ENCODE measurements around the gene CNTNAP2. TPM values are rescaled to one million over a fixed set of nuclear protein-coding genes. Genes with fewer than 3 reads are reported as not detected.

Gene CNTNAP2
- total and polyA plus RNA-seq, 8 donors, result 0.09 to 1.1 (median 0.38) TPM

- Histone ChIP-seq H3K4me1 (no peaks in the 10 kb centered on the region), H3K4me3 (no peak overlapping the region), H3K9me3 (no peaks in the 10 kb centered on the region), H3K27ac (no peak overlapping the region), H3K27me3 (no peaks in the 10 kb centered on the region), H3K36me3 (no peaks in the 10 kb centered on the region)
- ATAC-seq, result no peak
- no peak for FAIRE-seq
- intact Hi-C loops (cut with DNase I), result no loop called here
- DNase-seq, result no peak
- TF ChIP-seq, protein P1, sequence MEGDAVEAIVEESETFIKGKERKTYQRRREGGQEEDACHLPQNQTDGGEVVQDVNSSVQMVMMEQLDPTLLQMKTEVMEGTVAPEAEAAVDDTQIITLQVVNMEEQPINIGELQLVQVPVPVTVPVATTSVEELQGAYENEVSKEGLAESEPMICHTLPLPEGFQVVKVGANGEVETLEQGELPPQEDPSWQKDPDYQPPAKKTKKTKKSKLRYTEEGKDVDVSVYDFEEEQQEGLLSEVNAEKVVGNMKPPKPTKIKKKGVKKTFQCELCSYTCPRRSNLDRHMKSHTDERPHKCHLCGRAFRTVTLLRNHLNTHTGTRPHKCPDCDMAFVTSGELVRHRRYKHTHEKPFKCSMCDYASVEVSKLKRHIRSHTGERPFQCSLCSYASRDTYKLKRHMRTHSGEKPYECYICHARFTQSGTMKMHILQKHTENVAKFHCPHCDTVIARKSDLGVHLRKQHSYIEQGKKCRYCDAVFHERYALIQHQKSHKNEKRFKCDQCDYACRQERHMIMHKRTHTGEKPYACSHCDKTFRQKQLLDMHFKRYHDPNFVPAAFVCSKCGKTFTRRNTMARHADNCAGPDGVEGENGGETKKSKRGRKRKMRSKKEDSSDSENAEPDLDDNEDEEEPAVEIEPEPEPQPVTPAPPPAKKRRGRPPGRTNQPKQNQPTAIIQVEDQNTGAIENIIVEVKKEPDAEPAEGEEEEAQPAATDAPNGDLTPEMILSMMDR (IDR thresholded peaks at IDR 0.05), result no peak
Observed at GRCh38 chr7:147282204-147282603, 1165.6 kb downstream of the CNTNAP2 start.

DNA sequence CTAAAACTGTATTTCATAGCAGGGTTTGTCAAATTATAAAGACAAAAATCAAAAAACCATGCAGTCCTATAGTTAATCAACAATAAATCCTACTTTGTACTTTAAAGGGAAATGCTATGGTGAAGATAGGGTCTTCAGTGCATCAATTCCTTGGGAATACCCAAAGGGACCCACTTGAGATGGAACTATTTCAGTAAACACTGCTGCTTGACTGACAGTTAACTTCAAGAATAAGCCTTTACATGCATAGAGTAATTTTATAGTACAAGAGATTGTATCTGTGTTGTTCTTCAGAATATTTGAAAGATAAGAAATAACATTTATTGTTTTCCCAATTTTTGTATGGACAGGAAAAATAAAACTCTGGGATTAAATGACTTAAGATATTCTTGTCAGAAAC lies 1179.6 kb downstream of the CNTNAP2 start:
- FAIRE-seq (no peak), DNase-seq (no peak), ATAC-seq (no peak)
- H3K4me3 ChIP-seq, result no peak overlapping the region
- TF ChIP-seq, protein P1 (IDR thresholded peaks at IDR 0.05), result no peak
- no peaks in the 10 kb centered on the region for H3K36me3 ChIP-seq
- intact Hi-C loops (cut with DNase I), result no loop called here
- no peak overlapping the region for H3K27ac ChIP-seq
- H3K4me1 ChIP-seq, result no peaks in the 10 kb centered on the region
- H3K9me3 ChIP-seq, result no peaks in the 10 kb centered on the region
- no peaks in the 10 kb centered on the region for H3K27me3 ChIP-seq

DNA sequence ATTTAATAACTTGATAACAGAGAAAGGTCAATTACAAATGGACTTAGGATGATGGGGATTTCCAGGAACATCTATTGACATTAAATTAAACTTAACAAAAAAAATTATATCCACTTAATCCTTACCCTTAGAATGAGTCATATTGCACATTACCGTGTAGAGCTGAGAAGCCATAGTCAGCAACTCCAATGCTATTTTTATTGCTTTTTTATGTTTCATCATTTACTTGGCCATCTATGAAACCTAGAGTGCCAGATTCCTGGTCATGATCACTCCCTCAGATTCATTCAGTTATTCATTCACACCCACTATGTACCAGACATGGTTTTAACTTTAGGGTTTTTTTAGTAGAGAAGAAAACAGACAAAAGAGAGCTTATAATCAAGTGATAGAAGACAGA lies 1180.4 kb downstream of the CNTNAP2 start:
- 80 to 81% methylated on average over 1 of the region's 1 CpG for WGBS, 2 donors
- Histone ChIP-seq H3K4me3 (no peak overlapping the region), H3K27ac (no peak overlapping the region), H3K9me3 (no peaks in the 10 kb centered on the region), H3K36me3 (no peaks in the 10 kb centered on the region), H3K27me3 (no peaks in the 10 kb centered on the region), H3K4me1 (no peaks in the 10 kb centered on the region)
- DNase-seq (no peak), FAIRE-seq (no peak), ATAC-seq (no peak)
- TF ChIP-seq, protein P1 (IDR thresholded peaks at IDR 0.05), result no peak
- intact Hi-C loops (cut with DNase I), result no loop called here

- no peak for FAIRE-seq
- ATAC-seq, result no peak
- Histone ChIP-seq H3K36me3 (no peaks in the 10 kb centered on the region), H3K27me3 (no peaks in the 10 kb centered on the region), H3K4me3 (no peak overlapping the region), H3K27ac (no peak overlapping the region), H3K4me1 (no peaks in the 10 kb centered on the region), H3K9me3 (no peaks in the 10 kb centered on the region)
- 3 to 9% methylated on average over 1 of the region's 1 CpG for WGBS, 2 donors
- no peak for DNase-seq
- TF ChIP-seq, protein P1 (IDR thresholded peaks at IDR 0.05), result no peak
- intact Hi-C loops (cut with DNase I), result no loop called here
Observed at GRCh38 chr7:147298611-147299043, 1182.0 kb downstream of the CNTNAP2 start.

- 66 to 72% methylated on average over 1 of the region's 1 CpG for WGBS, 2 donors
- no peak for ATAC-seq
- Histone ChIP-seq H3K27me3 (no peaks in the 10 kb centered on the region), H3K4me3 (no peak overlapping the region), H3K27ac (no peak overlapping the region), H3K4me1 (no peaks in the 10 kb centered on the region), H3K36me3 (no peaks in the 10 kb centered on the region), H3K9me3 (no peaks in the 10 kb centered on the region)
- intact Hi-C loops (cut with DNase I), result no loop called here
- TF ChIP-seq, protein P1 (IDR thresholded peaks at IDR 0.05), result no peak
- no peak for FAIRE-seq
- DNase-seq, result no peak
Observed at GRCh38 chr7:147300293-147300692, 1183.7 kb downstream of the CNTNAP2 start.
